Aorta (tissue), 5 donors: ENCODE results near the gene TIMMDC1. TPM values are rescaled to one million over a fixed set of nuclear protein-coding genes. Genes with fewer than 3 reads are reported as not detected.
"Not testable (repeated sequence)": the region's sequence is repeated elsewhere in the genome, so short reads cannot be mapped to it uniquely, and the experiment has no call there.

Source experiments
- ATAC-seq: fragments of 200-7000 bp; cut with Tn5 transposase; one replicate; pipeline ENCODE4 v1.9.1; 2022; ENCODE audit warnings: moderate library complexity; ENCODE audit not compliant: low FRiP score
- DNase-seq, 2 donors: peaks; one replicate each; pipeline ENCODE4 v3.0.0-alpha.2; 2020
- H3K27ac ChIP-seq, 2 donors: one replicate each; pipeline ENCODE4 v1.5.1; 2013; ENCODE audit warnings: low read length in 2 of 2, mild to moderate bottlenecking in 2 of 2, moderate library complexity in 2 of 2, control low read depth in 1 of 2, inconsistent platforms in 1 of 2, low read depth in 1 of 2
- H3K27me3 ChIP-seq, 2 donors: one replicate each; pipeline ENCODE4 v1.6.1; 2013; ENCODE audit warnings: control low read depth in 1 of 2, low read length in 1 of 2, mild to moderate bottlenecking in 1 of 2, moderate library complexity in 1 of 2; ENCODE audit not compliant: insufficient read depth in 2 of 2, control insufficient read depth in 1 of 2
- H3K36me3 ChIP-seq, 2 donors: one replicate each; pipeline ENCODE4 v1.6.1; 2013; ENCODE audit warnings: control low read depth in 1 of 2, low read length in 1 of 2, mild to moderate bottlenecking in 1 of 2; ENCODE audit not compliant: insufficient read depth in 2 of 2, control insufficient read depth in 1 of 2
- H3K4me1 ChIP-seq, 2 donors: one replicate each; pipeline ENCODE4 v1.6.1; 2013; ENCODE audit warnings: low read length in 2 of 2, control low read depth in 1 of 2, mild to moderate bottlenecking in 1 of 2, moderate library complexity in 1 of 2; ENCODE audit not compliant: insufficient read depth in 2 of 2, control insufficient read depth in 1 of 2
- H3K4me3 ChIP-seq, 2 donors: one replicate each; pipeline ENCODE4 v1.5.1; 2013; ENCODE audit warnings: low read length in 2 of 2, control low read depth in 1 of 2, mild to moderate bottlenecking in 1 of 2
- H3K9me3 ChIP-seq: one replicate; pipeline ENCODE4 v1.6.1; 2013; ENCODE audit warnings: mild to moderate bottlenecking, low read length; ENCODE audit not compliant: control insufficient read depth
- WGBS, 2 donors: extraction: QIAGEN DNeasy Blood & Tissue Kit; methylation state at CpG; one replicate each; pipeline ENCODE4 v1.1.7; 2013; 5-methylcytosine and 5-hydroxymethylcytosine counted together
- intact Hi-C, 2 donors: fragments of 100-400 bp; cut with DNase I; formaldehyde crosslinking; loops; one replicate each; pipeline versions ENCODE4 v1.14.2 to v1.15.0; 2022
- polyA plus RNA-seq, 2 donors: library from polyadenylated mRNA; stranded (reverse); fragments of 200-250 nt; gene quantifications; one replicate each; pipeline ENCODE4 v1.2.3, GENCODE V29; 2013
- total RNA-seq, 2 donors: library from RNA; stranded (reverse); fragmentation: NEBNext Ultra II Directional; extraction: Animal tissue kit (Norgen Biotek cat#: 25700); gene quantifications; one replicate each; pipeline ENCODE4 v1.2.1, GENCODE V29; 2021
- donor health status: healthy with polysubstance abuse.
- donor health status: Bipolar disorder and iron deficiency.
- donor health status: DM: no; HTN: no; CAD: no.
- donor health status: DM: no; HTN: no; CAD: no.
- donor health status: DM: yes; HTN: yes; CAD: no.

The TIMMDC1 gene
- total and polyA plus RNA-seq, 4 donors = 44.6 to 83.5 (median 67.8) TPM

DNA sequence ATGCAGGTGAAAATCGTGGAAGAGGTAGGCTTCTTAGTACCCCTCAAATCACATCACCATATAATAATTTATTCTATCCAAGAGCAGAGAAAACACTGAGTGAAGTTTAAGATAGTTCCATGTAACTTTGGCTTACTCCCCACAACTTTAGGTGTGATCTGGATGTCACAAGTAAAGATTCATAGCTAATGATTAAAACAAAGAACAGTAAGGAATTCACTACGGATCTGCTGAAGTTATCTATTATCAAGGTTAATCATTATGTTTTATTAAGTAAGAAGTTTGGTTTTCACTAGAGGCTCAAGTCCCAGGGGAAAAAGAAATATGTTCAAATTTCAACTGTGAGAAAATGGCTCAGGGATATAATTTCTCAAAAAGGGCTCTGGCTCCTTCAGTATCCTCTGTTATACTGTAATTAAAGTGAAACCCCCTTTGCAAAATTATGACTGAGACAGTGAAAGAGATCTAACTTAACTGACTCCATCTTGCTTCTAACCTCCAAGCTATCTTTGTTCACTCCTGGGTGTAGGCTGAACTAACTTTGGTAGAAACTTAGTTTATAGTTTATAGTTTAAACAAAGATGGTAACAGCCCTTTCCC, 43.9 kb downstream of the TIMMDC1 start:
- Histone ChIP-seq H3K4me3 (no peak overlapping the region), H3K9me3 (peaks cover 2% of the 10 kb centered on the region), H3K36me3 (no peaks in the 10 kb centered on the region), H3K27ac (no peak overlapping the region), H3K4me1 (no peaks in the 10 kb centered on the region), H3K27me3 (no peaks in the 10 kb centered on the region)
- intact Hi-C loops = no loop called here
- WGBS, 2 donors = 55 to 56% methylated on average over 2 of the region's 2 CpGs
- ATAC-seq (no peak), DNase-seq (no peak)

GRCh38 chr3:119543147-119543546, 44.8 kb downstream of the TIMMDC1 start:
- H3K4me1 ChIP-seq = no peaks in the 10 kb centered on the region
- ATAC-seq (no peak), DNase-seq (no peak)
- no peak overlapping the region for H3K4me3 ChIP-seq
- H3K36me3 ChIP-seq = no peaks in the 10 kb centered on the region
- no peak overlapping the region for H3K27ac ChIP-seq
- intact Hi-C loops = no loop called here
- no peaks in the 10 kb centered on the region for H3K27me3 ChIP-seq
- 75 to 81% methylated on average over 7 of the region's 7 CpGs for WGBS, 2 donors
- H3K9me3 ChIP-seq = peaks cover 2% of the 10 kb centered on the region

DNA sequence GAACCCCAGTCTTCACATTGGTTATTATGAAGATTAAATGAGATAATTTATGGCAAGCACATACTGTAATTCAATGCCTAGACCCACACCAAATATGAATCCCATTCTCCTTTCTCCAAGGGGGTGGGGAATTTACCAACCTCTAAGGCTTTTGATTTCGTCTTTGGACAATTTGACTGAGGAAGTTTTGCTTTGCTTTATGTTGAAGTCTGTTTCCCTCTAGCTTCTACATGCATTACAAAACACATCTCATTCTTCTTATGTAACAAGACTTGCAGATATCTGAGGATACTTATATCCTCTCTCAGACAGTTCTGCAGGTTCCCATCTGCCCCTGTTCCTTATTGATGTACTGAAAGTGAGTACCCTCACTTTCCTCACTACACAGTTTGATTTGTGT, 48.9 kb downstream of the TIMMDC1 start:
- Histone ChIP-seq H3K4me1 (no peaks in the 10 kb centered on the region), H3K27ac (no peak overlapping the region), H3K9me3 (peaks cover 2% of the 10 kb centered on the region), H3K4me3 (no peak overlapping the region), H3K27me3 (no peaks in the 10 kb centered on the region), H3K36me3 (no peaks in the 10 kb centered on the region)
- intact Hi-C loops = no loop called here
- DNase-seq = no peak
- ATAC-seq = no peak
- 68 to 78% methylated on average over 1 of the region's 1 CpG for WGBS, 2 donors

DNA sequence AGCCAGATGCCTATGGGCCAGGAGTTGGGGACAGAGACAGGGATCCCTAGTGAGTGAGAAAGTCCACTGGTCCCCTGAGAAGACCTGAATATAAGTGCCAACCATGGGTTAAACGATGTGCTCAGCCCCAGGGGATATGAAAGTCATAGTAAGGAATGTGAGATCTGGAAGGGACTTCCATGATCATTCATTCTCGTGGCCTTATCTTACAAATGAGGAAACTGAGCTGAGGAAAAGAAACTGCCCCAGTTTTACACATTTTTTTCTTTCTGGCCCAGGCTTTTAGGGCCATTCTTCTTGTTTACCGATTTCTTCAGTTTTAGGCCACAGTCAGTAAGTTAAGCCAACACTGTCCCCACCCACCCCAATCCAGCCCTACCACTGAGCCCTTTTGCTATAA, 50.0 kb downstream of the TIMMDC1 start:
- no peaks in the 10 kb centered on the region for H3K27me3 ChIP-seq
- WGBS, 2 donors = 46 to 49% methylated on average over 3 of the region's 3 CpGs
- H3K36me3 ChIP-seq = no peaks in the 10 kb centered on the region
- DNase-seq = no peak
- intact Hi-C loops = no loop called here
- no peak overlapping the region for H3K4me3 ChIP-seq
- no peaks in the 10 kb centered on the region for H3K9me3 ChIP-seq
- H3K27ac ChIP-seq = no peak overlapping the region
- no peaks in the 10 kb centered on the region for H3K4me1 ChIP-seq
- ATAC-seq = no peak

GRCh38 chr3:119550192-119550910, 52.0 kb downstream of the TIMMDC1 start:
- ATAC-seq (no peak), DNase-seq (no peak)
- Histone ChIP-seq H3K4me1 (no peaks in the 10 kb centered on the region), H3K27ac (no peak overlapping the region), H3K4me3 (no peak overlapping the region), H3K9me3 (no peaks in the 10 kb centered on the region), H3K27me3 (no peaks in the 10 kb centered on the region), H3K36me3 (no peaks in the 10 kb centered on the region)
- intact Hi-C loops = no loop called here
- 91 to 92% methylated on average over 9 of the region's 9 CpGs for whole genome bisulfite sequencing, 2 donors

GRCh38 chr3:119551598-119551997, 53.3 kb downstream of the TIMMDC1 start:
- 89 to 95% methylated on average over 5 of the region's 5 CpGs for WGBS, 2 donors
- Histone ChIP-seq H3K4me1 (no peaks in the 10 kb centered on the region), H3K36me3 (no peaks in the 10 kb centered on the region), H3K27me3 (no peaks in the 10 kb centered on the region), H3K27ac (no peak overlapping the region), H3K9me3 (no peaks in the 10 kb centered on the region), H3K4me3 (no peak overlapping the region)
- ATAC-seq = no peak
- no peak for DNase-seq
- intact Hi-C loops = no loop called here

DNA sequence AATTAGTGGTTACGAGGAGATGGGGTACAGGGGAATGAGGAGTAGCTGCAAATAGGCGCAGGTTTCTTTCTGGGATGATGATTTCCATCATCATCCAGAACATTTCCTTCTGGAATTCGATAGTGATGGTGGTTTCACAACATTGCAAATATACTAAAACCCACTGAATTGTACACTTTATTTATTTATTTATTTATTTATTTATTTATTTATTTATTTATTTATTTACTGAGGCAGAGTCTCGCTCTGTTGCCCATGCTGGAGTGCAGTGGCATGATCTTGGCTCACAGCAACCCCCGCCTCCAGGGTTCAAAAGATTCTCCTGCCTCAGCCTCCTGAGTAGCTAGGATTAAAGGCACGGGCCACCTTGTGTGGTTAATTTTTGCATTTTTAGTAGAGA, 54.6 kb downstream of the TIMMDC1 start:
- not testable (repeated sequence) for H3K36me3 ChIP-seq

DNA sequence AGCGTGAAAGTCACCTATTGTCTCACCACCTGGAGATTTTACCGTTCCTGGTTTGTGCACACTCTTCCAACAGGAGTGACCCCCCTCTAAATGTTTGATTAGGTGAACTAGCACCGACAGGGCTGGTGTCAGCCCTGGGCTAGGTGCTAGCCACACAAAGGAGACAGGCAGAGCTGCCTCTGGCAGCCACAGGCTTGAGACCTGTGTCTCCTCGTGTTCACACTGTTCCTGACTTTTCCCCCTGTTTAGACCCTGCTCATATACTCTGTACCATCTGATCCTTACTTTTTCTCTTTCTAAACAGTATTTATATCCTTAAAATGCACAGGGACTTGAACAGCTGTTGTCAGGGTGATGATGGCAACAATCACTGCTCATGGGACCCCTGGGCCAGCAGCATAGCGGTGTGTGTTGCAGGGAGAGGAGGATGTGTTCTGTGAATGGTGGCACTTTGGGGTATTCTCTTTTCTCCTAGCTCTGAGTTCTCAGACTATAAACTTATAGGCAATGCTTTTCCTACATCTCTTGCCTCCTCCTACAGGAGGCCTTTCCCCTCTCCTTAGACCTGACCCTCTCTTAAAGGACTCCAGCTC, 55.6 kb downstream of the TIMMDC1 start:
- Histone ChIP-seq H3K9me3 (no peaks in the 10 kb centered on the region), H3K27ac (no peak overlapping the region), H3K4me1 (no peaks in the 10 kb centered on the region), H3K27me3 (no peaks in the 10 kb centered on the region), H3K36me3 (no peaks in the 10 kb centered on the region), H3K4me3 (no peak overlapping the region)
- ATAC-seq (peak; percentile 11), DNase-seq (no peak)
- intact Hi-C loops = no loop called here
- WGBS, 2 donors = 65 to 69% methylated on average over 5 of the region's 5 CpGs

More for the DNA sequence above, 54.6 kb downstream of the TIMMDC1 start:
- H3K4me3 ChIP-seq, DNase-seq, H3K9me3 ChIP-seq, H3K27ac ChIP-seq, ATAC-seq, H3K27me3 ChIP-seq, intact Hi-C loops, H3K4me1 ChIP-seq: not testable (repeated sequence)
- 92 to 94% methylated on average over 6 of the region's 6 CpGs for WGBS, 2 donors

GRCh38 chr3:119555309-119555735, 57.0 kb downstream of the TIMMDC1 start:
- no peaks in the 10 kb centered on the region for H3K4me1 ChIP-seq
- no peak overlapping the region for H3K27ac ChIP-seq
- WGBS, 2 donors = 63 to 71% methylated on average over 4 of the region's 4 CpGs
- intact Hi-C loops = no loop called here
- no peaks in the 10 kb centered on the region for H3K27me3 ChIP-seq
- ATAC-seq (peak; percentile 53), DNase-seq (peak; percentile 68 to 72)
- H3K4me3 ChIP-seq = no peak overlapping the region
- no peaks in the 10 kb centered on the region for H3K36me3 ChIP-seq
- no peaks in the 10 kb centered on the region for H3K9me3 ChIP-seq
